ENCODE results near the gene EXOSC10. TPM values are rescaled to one million over a fixed set of nuclear protein-coding genes. Genes with fewer than 3 reads are reported as not detected.

Gene EXOSC10
- total and polyA plus RNA-seq, 2 donors (not counting 3 experiments of a cell fraction or from before 2014, with no cell fraction given) = 74.9 to 103 TPM

DNA sequence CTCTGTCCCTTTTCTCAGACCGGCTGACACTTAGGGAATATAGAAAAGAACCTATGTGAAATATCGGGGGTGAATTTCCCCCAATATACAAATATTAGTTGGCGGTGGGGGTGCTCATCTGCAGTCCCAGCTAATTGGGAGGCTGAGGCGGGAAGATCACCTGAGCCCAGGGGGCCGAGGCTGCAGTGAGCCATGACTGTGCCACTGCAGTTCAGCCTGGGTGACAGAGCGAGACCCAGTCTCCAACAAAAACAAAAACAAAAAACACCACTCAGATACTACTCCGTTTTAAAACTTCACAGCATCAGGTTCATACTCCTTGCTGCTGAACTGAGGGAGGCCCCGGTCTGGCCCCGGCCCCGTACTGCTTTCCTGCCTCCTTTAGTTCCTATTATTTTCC, 5.9 kb upstream of the EXOSC10 start:
- no peaks in the 10 kb centered on the region for H3K27me3 ChIP-seq (ENCODE audit: control insufficient read depth in 2 of 2, insufficient read depth in 2 of 2, low read length in 2 of 2)
- no peaks in the 10 kb centered on the region for H4K20me1 ChIP-seq (replicated peaks; ENCODE audit: control insufficient read depth, extremely low read depth, insufficient read depth, low read length)
- ChIA-PET CTCF (no interaction called here), POLR2A (no interaction called here)
- intact Hi-C loops (cut with micrococcal nuclease) = no loop called here
- no peak overlapping the region for H3K4me3 ChIP-seq (replicated peaks in 1 of 3; ENCODE audit: insufficient read depth in 1 of 3, low read depth in 1 of 3, low read length in 3 of 3)
- H3K79me2 ChIP-seq (ENCODE audit: control insufficient read depth, insufficient read depth, low read length) = no peaks in the 10 kb centered on the region
- DNase-seq (ENCODE audit: low read depth, low spot score) (no peak), FAIRE-seq (no peak)
- H3K9me1 ChIP-seq (replicated peaks; ENCODE audit: control insufficient read depth, extremely low read depth, insufficient read depth, low read length) = no peaks in the 10 kb centered on the region
- BruUV-seq (replicated peaks) = no TSS peak
- dilution Hi-C loops (cut with MboI; ENCODE audit: extremely low pct_ligation_motif_present, low sequenced_read_pairs) = no loop called here
- H3K9me3 ChIP-seq (replicated peaks; ENCODE audit: control insufficient read depth, insufficient read depth, low read length) = no peaks in the 10 kb centered on the region
- H3K27ac ChIP-seq (ENCODE audit: insufficient read depth, low read depth, low read length) = no peak overlapping the region
- no peak overlapping the region for H3K9ac ChIP-seq (replicated peaks; ENCODE audit: extremely low read depth, insufficient read depth, low read length)
- no peaks in the 10 kb centered on the region for H3K4me1 ChIP-seq (ENCODE audit: control insufficient read depth, extremely low read depth, insufficient read depth, low read length)
- TF ChIP-seq POLR2AphosphoS5 (IDR thresholded peaks at IDR 0.05; ENCODE audit: insufficient read depth, low read depth, low read length) (no peak), MYC (IDR thresholded peaks at IDR 0.05; ENCODE audit: low read depth, low read length) (no peak), POLR2A (IDR thresholded peaks at IDR 0.05; ENCODE audit: low read depth, low read length) (no peak), JUN (IDR thresholded peaks at IDR 0.05; ENCODE audit: borderline replicate concordance, insufficient read depth, insufficient read length, low read depth) (no peak), FOS (IDR thresholded peaks at IDR 0.05; ENCODE audit: borderline replicate concordance, insufficient read depth, low read length) (no peak), EZH2 (IDR thresholded peaks at IDR 0.05; ENCODE audit: borderline replicate concordance, low read depth, low read length, severe bottlenecking) (no peak), GATA2 (IDR thresholded peaks at IDR 0.05; ENCODE audit: insufficient read depth, insufficient read length, low read depth, low read length) (no peak)
- TF ChIP-seq, protein P1, sequence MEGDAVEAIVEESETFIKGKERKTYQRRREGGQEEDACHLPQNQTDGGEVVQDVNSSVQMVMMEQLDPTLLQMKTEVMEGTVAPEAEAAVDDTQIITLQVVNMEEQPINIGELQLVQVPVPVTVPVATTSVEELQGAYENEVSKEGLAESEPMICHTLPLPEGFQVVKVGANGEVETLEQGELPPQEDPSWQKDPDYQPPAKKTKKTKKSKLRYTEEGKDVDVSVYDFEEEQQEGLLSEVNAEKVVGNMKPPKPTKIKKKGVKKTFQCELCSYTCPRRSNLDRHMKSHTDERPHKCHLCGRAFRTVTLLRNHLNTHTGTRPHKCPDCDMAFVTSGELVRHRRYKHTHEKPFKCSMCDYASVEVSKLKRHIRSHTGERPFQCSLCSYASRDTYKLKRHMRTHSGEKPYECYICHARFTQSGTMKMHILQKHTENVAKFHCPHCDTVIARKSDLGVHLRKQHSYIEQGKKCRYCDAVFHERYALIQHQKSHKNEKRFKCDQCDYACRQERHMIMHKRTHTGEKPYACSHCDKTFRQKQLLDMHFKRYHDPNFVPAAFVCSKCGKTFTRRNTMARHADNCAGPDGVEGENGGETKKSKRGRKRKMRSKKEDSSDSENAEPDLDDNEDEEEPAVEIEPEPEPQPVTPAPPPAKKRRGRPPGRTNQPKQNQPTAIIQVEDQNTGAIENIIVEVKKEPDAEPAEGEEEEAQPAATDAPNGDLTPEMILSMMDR (IDR thresholded peaks at IDR 0.05; ENCODE audit: extremely low read depth in 1 of 2, insufficient read depth in 1 of 2, low read depth in 1 of 2, low read length in 2 of 2) = no peak
- TF ChIP-seq, protein P2, sequence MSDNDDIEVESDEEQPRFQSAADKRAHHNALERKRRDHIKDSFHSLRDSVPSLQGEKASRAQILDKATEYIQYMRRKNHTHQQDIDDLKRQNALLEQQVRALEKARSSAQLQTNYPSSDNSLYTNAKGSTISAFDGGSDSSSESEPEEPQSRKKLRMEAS (IDR thresholded peaks at IDR 0.05; ENCODE audit: insufficient read depth, insufficient read length) = no peak
- peaks cover 9 to 13% of the 10 kb centered on the region in 2 experiments for H3K36me3 ChIP-seq (ENCODE audit: control insufficient read depth in 2 of 2, extremely low read depth in 1 of 2, insufficient read depth in 2 of 2, low read length in 2 of 2)
- no peak overlapping the region for H2AFZ ChIP-seq (ENCODE audit: low read depth, low read length)
- H3K4me2 ChIP-seq (ENCODE audit: insufficient read depth, low read length) = no peak overlapping the region
